ENCODE data around the gene MMUT. TPM values are rescaled to one million over a fixed set of nuclear protein-coding genes. Genes with fewer than 3 reads are reported as not detected.
"Not testable (repeated sequence)": the region's sequence is repeated elsewhere in the genome, so short reads cannot be mapped to it uniquely, and the experiment has no call there.

The MMUT gene
- total RNA-seq, 1 donor from 2014 or later: 18.4 TPM

GRCh38 chr6:49406250-49406970 is 56.6 kb downstream of the MMUT start:
- Mint-ChIP-seq H3K27ac (ENCODE audit: unreplicated experiment) (no peak overlapping the region), H3K4me1 (ENCODE audit: unreplicated experiment) (no peaks in the 10 kb centered on the region), H3K9me3 (ENCODE audit: unreplicated experiment) (no peaks in the 10 kb centered on the region), H3K4me3 (ENCODE audit: unreplicated experiment) (no peak overlapping the region), H3K27me3 (ENCODE audit: unreplicated experiment) (peaks cover 2% of the 10 kb centered on the region), H3K36me3 (ENCODE audit: low read depth, unreplicated experiment) (no peaks in the 10 kb centered on the region)
- no peak for TF ChIP-seq CTCF (IDR thresholded peaks at IDR 0.05; ENCODE audit: unreplicated experiment)
- no peak for DNase-seq (ENCODE audit: low spot score)

- no peaks in the 10 kb centered on the region for H3K36me3 Mint-ChIP-seq (ENCODE audit: low read depth, unreplicated experiment)
- peaks cover 4% of the 10 kb centered on the region for H3K27me3 Mint-ChIP-seq (ENCODE audit: unreplicated experiment)
Measured at GRCh38 chr6:49401063-49401462, 62.0 kb downstream of the MMUT start.

GRCh38 chr6:49386667-49387508 is 76.2 kb downstream of the MMUT start:
- H3K27me3 Mint-ChIP-seq (ENCODE audit: unreplicated experiment); DNase-seq (ENCODE audit: low spot score); H3K27ac Mint-ChIP-seq (ENCODE audit: unreplicated experiment); H3K4me1 Mint-ChIP-seq (ENCODE audit: unreplicated experiment); H3K4me3 Mint-ChIP-seq (ENCODE audit: unreplicated experiment); H3K9me3 Mint-ChIP-seq (ENCODE audit: unreplicated experiment); H3K36me3 Mint-ChIP-seq (ENCODE audit: low read depth, unreplicated experiment): not testable (repeated sequence)

More at GRCh38 chr6:49401063-49401462, 62.0 kb downstream of the MMUT start:
- no peak overlapping the region for H3K4me3 Mint-ChIP-seq (ENCODE audit: unreplicated experiment)
- no peak overlapping the region for H3K27ac Mint-ChIP-seq (ENCODE audit: unreplicated experiment)
- no peaks in the 10 kb centered on the region for H3K4me1 Mint-ChIP-seq (ENCODE audit: unreplicated experiment)
- DNase-seq (ENCODE audit: low spot score): no peak
- no peak for TF ChIP-seq CTCF (IDR thresholded peaks at IDR 0.05; ENCODE audit: unreplicated experiment)
- no peaks in the 10 kb centered on the region for H3K9me3 Mint-ChIP-seq (ENCODE audit: unreplicated experiment)

GRCh38 chr6:49384904-49385303 is 78.1 kb downstream of the MMUT start:
- no peaks in the 10 kb centered on the region for H3K9me3 Mint-ChIP-seq (ENCODE audit: unreplicated experiment)
- no peak for DNase-seq (ENCODE audit: low spot score)
- no peaks in the 10 kb centered on the region for H3K4me1 Mint-ChIP-seq (ENCODE audit: unreplicated experiment)
- no peaks in the 10 kb centered on the region for H3K36me3 Mint-ChIP-seq (ENCODE audit: low read depth, unreplicated experiment)
- TF ChIP-seq CTCF (IDR thresholded peaks at IDR 0.05; ENCODE audit: unreplicated experiment): no peak
- no peak overlapping the region for H3K4me3 Mint-ChIP-seq (ENCODE audit: unreplicated experiment)
- H3K27me3 Mint-ChIP-seq (ENCODE audit: unreplicated experiment): peaks cover 1% of the 10 kb centered on the region
- H3K27ac Mint-ChIP-seq (ENCODE audit: unreplicated experiment): no peak overlapping the region

Other genes starting within 250 kb of the MMUT start
- 7.5 TPM for gene CENPQ, start 117 bp upstream of the MMUT start, total RNA-seq (ENCODE audit: unreplicated experiment)
- gene GLYATL3, start 36.7 kb upstream of the MMUT start, total RNA-seq (ENCODE audit: unreplicated experiment): not detected
- 0.77 TPM for gene C6orf141, start 87.4 kb upstream of the MMUT start, total RNA-seq (ENCODE audit: unreplicated experiment)
- gene RHAG, start 173.6 kb upstream of the MMUT start, total RNA-seq (ENCODE audit: unreplicated experiment): 0.46 TPM

Data from endothelial cell (in vitro differentiated cells).